Stimulated activated CD8-positive, alpha-beta memory T cell treated with anti-CD3 and anti-CD28 coated beads, Interleukin-7, amount 100 ng/mL, for 4 hours (primary cell): ENCODE data around the gene CDC14B.
A peak's percentile ranks its signal among the peaks of the same experiment; 100 is the strongest.
"Not testable (repeated sequence)": the region's sequence is repeated elsewhere in the genome, so short reads cannot be mapped to it uniquely, and the experiment has no call there.

ENCODE experiments used
- DNase-seq, 2 donors: peaks; one replicate each; pipeline ENCODE4 v3.0.0-alpha.2; 2020; ENCODE audit warnings: low read depth in 2 of 2

Gene CDC14B

GRCh38 chr9:96619491-96620180 is at the start of gene CDC14B:
CDC14B (minus strand) TSS chr9:96619843; CDS start chr9:96619378, 465 bp downstream.
- peak; percentile 61 to 62 for DNase-seq

GRCh38 chr9:96668868-96669534 is 49.4 kb upstream of the CDC14B start:
- no peak for DNase-seq

GRCh38 chr9:96667363-96667728 is 47.7 kb upstream of the CDC14B start:
- DNase-seq = no peak

GRCh38 chr9:96666653-96667362 is 47.2 kb upstream of the CDC14B start:
- not testable (repeated sequence) for DNase-seq

GRCh38 chr9:96665789-96666188 is 46.1 kb upstream of the CDC14B start:
- no peak for DNase-seq

- no peak for DNase-seq
Observed at GRCh38 chr9:96663506-96664120, 44.0 kb upstream of the CDC14B start.

GRCh38 chr9:96661711-96662110 is 42.1 kb upstream of the CDC14B start:
- no peak for DNase-seq

GRCh38 chr9:96660692-96661248 is 41.1 kb upstream of the CDC14B start:
- no peak for DNase-seq

- DNase-seq = peak; percentile 70 to 82
Observed at GRCh38 chr9:96655198-96655851, 35.7 kb upstream of the CDC14B start, which contains the start of gene PRXL2C. PRXL2C (minus strand) TSS chr9:96655317; CDS start chr9:96655281, 36 bp downstream.

- DNase-seq = peak; percentile 64 to 65
Observed at GRCh38 chr9:96654450-96655197, 35.0 kb upstream of the CDC14B start.

- no peak for DNase-seq
Observed at GRCh38 chr9:96651626-96652025, 32.0 kb upstream of the CDC14B start.

GRCh38 chr9:96649620-96650324 is 30.1 kb upstream of the CDC14B start:
- DNase-seq = no peak

- DNase-seq = no peak
Observed at GRCh38 chr9:96646081-96646991, 26.7 kb upstream of the CDC14B start.

GRCh38 chr9:96644137-96644536 is 24.5 kb upstream of the CDC14B start:
- no peak for DNase-seq

- DNase-seq = no peak
Observed at GRCh38 chr9:96641514-96641913, 21.9 kb upstream of the CDC14B start.

- no peak for DNase-seq
Observed at GRCh38 chr9:96638606-96639364, 19.1 kb upstream of the CDC14B start.

GRCh38 chr9:96636368-96636767 is 16.7 kb upstream of the CDC14B start:
- DNase-seq = no peak

- DNase-seq = not testable (repeated sequence)
Observed at GRCh38 chr9:96633579-96633978, 13.9 kb upstream of the CDC14B start.
